ENCODE results near the gene SRGAP3.

SRGAP3 gene

DNA sequence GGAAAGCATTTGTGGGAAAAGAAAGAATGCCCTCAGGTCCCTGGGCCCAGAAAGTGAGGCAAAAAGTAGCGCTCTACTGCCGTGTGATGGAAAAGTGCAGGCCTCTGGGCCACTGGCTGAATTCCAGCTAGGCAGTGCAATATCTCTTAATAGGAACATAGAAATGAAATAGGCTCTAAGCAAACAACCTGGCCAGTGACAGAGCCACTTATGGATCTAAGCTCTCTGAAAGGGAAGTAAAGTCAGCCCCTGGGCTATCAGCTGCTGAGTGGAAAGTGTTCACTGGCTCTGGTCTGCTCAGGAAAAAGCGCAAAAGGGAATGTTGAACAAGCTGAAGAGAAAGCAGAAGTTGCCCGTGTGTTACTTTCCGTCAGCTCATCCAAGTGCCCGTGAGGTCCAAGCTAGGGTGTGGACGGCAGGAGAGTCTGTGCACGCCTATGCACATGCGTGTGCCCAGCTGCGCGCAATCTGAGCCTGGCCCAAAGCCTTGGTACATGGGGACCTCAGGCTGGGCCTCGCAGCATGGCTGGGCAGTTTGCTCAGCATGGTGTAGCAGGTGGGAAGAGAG lies 212.2 kb downstream of the SRGAP3 start:
- DNase-seq = no peak

DNA sequence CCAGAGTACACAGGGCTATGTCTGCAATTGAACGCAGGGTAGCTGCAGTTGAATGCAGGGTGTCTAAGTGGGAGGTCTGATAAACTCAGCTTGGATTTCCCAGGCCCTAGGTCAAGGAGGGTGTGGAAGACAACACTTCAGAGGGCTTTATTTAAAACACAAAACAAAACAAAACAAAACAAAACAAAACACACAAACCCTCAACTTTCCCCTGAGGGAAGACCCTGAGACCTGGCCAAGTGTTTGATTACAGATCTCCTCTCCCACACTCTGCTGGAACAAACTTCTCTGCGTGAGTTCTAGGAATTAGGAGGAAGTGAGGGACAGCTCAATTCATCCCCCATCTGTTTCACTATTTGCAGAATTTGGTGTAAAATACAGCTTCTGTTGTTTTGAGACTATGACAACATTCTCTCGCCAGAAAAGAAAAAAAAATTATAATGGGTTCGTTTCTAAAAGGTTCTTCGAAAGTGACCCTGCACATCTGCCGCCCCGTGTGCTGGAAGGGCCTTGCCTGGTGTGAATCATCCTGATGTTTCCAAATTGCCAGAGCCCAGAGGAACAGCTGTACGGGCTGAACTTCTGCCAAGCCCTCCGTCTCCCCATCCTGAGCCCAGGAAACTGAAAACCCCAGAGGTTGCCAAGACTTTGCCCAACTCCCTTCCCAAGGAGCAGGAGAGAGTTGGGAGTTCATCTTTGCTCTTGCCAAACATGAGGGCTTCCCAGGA lies 212.9 kb downstream of the SRGAP3 start:
- DNase-seq = no peak

DNA sequence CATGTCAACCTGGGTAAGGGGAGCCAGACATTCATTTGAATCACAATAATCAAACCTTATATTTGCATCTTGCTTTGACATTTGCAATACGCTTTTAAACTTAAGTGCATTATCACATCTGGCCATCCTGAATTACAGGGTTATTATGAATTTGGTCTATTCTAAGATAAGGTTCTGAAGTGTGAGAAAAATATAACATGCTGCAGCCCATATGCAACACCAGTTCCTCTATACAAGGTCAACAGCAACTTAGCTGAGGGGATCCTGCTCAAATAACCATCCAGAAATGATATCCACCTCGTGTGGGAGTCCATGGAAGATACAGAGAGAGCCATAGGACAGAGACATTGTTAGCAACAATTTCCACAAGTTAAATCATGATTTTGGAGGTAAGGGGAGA lies 213.5 kb downstream of the SRGAP3 start:
- no peak for DNase-seq

DNA sequence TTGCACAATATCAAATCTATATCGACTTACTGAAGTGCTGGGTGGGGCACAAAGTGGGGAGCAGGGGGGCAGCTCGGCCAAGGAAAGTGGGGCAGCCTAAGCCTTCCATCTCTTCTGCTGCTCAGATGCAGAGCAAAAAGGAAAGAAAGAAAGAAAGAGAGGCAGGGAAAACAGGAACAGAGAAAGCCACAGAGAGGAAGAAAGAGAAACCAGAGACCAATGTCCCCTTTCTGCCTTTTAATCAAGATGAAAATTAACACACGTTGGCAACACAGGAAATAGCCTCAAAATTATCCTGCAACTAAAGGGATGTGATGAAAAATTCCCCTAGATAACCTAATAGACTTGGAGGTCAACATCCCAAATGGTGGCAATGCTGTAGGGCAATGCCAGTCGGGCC lies 214.0 kb downstream of the SRGAP3 start:
- no peak for DNase-seq

DNA sequence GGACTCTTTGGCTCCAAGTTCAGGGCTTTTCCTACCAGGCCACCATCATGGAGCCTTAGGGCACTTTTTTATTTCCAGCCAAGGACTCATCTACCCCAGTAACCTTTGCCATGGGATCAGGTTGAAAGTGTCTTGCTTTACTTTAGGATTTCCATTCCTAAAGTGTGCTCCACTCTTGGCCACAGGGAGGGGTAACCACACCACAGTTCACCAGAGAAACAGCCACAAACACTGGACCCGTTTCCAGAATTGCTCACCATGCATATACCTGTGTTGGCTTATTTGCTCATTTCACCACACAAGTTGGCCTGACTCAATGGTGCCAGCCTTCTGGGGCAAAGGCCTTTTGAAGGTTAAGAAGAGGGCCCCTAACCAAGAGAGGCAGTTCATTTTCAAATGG lies 215.6 kb downstream of the SRGAP3 start:
- no peak for DNase-seq

DNA sequence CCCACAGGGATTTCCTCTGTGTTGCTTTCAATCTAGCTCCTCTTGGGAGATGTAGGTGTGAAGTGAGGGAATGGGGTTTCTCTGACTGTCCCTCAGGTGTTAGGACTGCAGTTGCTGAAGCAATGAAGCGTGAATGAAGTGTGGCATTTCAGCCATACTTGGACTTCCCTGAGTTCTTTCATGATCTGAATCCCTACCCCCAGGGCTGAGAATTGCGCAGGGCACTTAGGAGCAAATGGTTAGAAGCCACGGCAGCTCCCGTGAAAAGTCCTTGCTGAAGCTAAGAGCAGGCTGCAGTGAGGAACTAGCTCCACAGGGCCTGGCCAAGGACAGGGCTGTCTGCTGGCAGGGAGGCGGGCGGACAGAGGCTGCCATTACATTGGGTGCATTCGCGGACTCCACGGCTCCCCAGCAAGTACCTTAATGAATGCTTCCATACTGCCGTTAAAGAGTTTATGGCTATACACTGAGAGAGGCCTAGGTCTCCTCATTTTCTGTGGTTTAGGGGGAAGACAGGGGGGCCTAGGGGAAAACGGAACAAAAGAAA lies 217.1 kb downstream of the SRGAP3 start:
- DNase-seq = no peak

DNA sequence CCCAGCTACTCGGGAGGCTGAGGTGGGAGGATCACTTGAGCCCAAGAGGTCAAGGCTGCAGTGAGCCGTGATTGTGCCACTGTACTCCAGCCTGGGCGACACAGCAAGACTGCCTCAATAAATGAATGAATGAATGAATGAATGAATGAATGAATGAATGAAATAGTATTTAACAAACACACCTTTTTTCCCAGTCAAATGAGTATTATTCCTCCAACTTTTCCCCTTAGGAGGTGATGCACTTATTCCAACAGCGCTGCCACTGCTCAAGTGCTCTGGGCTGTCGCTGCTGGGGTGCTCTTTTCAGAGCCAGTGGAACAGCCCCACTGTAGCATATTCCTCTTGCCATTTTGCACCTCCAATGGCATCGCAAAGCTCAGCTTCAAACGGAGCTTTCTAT lies 219.4 kb downstream of the SRGAP3 start:
- DNase-seq = no peak

DNA sequence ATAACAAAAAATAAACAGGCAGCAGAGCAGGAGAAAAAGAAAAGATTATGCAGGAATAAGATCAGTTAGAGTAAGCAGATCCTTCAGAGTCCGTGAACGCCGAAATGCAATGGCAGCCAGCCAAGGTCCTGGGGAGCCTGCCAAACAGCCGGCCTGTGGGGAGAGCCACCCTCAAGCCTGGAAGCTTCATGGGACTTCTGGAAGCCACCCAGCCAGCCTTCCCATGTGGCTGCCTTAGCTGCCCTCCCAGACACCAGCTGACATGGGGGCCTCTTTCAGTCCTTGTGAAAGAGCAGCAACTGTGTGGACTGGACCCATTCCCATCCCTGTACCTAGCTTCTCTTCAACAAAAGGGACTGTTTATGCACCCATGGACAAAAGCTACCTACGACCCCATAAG lies 221.3 kb downstream of the SRGAP3 start:
- no peak for DNase-seq

DNA sequence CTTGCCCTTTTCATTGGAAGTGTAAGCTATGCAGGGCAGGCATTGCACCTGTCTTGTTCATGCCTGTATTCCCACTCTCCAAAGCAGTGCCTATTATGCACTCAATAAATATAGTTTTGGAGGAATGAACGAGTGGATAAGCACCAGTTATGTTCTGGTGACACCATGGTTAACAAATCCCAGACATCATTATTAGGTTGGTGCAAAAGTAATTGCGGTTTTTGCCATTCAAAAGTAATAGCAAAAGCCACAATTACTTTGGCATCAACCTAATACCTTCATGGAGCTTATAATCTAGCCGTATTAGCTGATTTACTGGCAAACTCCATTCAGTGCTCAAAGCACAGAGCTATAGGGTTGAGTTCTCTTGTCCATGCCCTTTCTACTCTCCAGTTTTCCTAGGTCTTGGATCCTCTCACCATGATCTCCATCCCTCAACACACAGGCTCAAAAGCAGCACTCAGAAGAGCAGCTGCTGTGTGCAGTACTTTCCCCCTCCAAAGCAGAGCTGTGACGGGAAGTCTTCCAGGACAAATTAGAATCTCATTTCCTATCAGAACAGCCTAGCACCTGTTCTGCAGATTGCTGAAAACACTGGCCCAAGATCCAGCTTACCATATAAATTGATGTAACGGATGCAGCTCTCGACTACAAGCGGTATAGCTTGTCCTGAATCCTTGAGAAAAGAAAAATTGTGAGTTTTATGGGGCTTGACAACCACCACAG lies 223.0 kb downstream of the SRGAP3 start:
- no peak for DNase-seq

DNA sequence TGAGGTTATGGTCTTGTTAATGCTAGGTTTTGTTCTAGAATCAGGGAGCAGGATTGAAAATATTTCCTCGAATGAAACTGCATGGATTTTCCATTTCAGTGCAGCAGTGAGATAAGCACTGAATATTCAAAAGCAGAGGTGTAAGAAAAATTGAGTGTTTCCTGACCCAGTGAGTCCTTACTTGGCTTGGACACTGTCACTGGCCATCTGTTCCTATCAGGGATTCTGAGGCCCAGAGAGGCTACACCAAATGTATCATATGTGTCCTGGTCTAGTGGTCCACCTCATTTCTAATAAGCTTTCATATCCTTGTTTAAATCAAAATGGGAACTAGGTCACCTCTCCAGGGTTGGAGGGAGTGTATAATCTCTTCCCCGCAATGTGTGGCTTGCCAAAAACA lies 225.1 kb downstream of the SRGAP3 start:
- no peak for DNase-seq

DNA sequence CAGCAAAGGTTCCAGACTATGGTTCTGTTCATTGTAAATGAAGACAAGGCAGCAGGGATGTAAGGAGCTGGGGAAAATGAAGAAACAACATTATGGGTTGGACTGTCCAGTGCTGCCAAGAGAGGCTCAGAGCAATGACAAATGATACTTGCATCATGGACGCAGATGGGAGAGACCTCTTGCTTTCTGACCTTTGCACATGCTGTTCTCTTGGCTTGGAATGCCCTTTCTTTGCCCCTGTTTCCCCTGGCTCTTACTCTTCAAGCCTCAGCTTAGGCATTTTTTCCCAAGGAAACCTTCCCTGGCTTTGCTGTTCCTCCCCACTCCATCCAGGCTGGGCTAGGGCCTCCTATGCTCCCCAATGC lies 226.2 kb downstream of the SRGAP3 start:
- DNase-seq = no peak

DNA sequence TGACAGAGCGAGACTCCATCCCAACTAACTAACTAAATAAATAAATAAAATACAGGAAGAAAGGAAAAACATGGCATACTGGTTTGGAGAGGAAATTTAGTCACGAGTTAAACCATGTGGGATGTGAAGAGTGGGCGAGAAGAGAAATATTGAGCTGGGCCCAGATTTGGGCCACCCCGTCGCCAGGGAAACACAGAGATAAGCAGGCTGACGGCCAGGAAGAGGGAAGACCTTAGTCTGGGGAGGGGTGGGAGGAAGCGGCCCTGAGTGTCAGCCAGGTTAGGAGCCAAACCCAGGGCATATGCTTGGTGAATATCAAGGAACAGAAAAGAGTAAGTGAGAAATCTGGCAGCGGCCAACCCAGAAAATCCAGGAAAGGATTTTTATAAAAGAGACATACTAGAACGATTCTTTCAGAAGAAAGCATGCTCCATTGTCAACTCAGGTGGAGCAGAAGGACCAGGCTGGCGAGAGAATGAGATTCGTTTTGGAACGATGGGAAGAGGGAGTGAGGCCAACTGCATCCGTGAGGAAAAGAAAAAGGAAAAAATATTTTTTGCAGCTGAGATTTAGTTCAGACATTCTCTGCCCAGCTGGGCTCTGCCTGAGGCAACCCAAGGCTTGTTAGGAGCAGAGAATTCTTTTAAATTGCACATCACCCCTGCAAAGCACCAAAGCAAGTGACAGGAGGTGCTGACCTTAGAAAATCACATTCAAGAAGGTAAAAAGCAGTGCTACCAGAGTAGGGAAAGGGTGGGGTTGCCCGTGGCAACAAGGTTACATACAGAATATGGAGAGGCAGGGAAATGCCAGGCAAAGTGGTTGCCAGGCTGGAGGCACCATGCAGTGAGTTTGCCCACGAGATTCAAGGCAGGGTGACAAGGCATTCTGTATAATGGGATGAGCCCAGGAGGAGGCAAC lies 226.9 kb downstream of the SRGAP3 start:
- DNase-seq = no peak

DNA sequence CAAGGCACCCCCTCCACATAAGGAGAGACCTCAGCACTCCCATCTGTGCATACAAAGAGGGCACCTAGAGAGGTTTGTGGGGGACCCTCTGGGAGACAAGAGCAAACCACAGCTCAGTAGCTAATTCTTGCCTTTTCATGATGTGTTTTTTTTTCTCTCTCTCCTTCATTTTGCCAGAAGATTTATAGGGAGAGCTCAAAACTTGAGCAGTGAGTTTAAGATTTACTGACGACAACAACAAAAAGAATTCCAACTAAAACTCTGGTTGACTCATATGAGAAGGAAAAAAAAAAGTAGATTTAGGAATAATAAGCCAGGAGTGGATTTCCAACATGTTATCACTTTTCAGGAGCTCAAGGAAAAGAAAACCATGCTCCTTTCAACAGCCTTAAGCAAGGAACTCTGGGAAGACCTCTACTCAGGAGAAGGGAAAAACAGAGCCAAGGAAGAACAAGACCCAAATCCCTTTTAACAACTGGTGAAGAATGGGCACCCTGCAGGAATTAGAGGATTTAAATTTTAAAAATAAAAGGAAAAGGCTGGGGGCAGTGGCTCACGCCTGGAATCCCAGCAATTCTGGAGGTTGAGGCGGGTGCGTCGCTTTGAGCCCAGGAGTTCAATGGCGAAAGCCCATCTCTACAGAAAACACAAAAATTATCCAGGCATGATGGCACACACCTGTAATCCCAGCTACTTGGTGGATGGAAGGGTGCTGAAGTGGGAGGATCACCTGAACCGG lies 228.0 kb downstream of the SRGAP3 start:
- no peak for DNase-seq

DNA sequence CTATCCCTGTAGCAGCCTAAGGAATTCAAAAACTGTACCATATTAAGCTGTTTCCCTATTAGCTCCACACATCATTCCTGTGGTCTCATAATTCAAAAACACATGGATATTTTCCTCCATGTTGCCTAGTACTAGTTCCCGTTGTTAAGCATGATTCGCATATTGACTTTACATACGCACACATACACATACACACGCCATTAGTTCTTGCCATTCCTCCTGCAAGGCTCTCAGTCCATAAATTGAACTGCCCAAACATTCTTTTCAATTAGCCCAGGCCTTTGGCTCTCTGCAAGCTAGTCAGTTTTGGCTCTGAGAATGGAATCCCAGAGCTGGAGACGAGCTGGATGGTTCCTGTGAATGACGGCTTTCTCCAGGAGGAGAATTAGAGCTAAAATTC lies 229.0 kb downstream of the SRGAP3 start:
- no peak for DNase-seq

DNA sequence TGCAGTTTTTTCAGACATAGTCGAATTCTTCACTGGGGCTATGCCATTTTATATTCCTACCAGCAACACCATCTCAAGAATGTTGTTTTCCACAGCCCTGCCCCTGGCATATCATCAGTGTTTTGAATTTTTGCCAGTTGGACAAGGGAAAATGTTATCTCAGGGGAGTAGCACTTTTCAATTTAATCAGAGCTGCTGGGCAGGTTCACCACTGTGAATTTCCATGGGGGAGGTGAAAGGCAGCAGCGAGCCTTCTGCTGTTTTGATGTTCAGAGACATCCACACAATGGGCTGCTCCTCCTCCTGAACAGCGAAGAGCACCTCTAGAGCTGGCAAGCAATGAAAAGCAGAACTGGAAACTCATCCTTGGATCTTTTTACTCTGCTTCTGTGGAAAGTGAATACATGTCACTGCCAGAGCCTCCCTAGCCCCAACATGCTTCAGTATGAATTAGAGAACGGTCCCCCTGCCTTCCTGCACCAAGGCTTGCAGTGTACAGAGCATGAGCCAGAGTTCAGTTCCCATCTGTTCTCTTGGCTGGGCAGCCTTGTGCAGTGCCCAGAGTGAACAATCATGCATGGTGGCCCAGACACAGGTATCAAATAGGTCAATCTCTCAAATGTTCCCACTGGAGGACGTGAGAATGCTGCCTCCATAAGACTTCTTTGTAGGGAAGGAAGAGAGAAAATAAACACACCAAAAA lies 230.0 kb downstream of the SRGAP3 start:
- DNase-seq = no peak

DNA sequence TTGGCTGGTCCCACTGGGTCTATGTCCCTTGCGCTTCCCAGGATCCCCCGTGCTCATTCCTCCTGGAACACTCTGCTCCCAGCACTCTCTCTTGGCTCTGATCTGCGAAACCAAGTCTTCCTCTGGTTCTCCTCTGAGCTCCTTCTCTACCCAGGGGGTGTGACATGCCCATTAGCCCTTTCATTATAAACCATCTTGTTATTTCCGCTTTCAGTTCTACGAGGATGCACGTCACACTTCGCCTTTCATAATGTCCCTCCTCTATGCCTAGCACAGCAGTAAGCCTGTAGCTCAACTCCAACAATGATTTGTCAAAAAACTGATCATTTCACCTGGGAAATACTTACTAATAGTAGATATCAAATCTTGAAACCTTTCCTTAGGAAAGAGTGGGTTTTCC lies 234.2 kb downstream of the SRGAP3 start:
- no peak for DNase-seq

DNA sequence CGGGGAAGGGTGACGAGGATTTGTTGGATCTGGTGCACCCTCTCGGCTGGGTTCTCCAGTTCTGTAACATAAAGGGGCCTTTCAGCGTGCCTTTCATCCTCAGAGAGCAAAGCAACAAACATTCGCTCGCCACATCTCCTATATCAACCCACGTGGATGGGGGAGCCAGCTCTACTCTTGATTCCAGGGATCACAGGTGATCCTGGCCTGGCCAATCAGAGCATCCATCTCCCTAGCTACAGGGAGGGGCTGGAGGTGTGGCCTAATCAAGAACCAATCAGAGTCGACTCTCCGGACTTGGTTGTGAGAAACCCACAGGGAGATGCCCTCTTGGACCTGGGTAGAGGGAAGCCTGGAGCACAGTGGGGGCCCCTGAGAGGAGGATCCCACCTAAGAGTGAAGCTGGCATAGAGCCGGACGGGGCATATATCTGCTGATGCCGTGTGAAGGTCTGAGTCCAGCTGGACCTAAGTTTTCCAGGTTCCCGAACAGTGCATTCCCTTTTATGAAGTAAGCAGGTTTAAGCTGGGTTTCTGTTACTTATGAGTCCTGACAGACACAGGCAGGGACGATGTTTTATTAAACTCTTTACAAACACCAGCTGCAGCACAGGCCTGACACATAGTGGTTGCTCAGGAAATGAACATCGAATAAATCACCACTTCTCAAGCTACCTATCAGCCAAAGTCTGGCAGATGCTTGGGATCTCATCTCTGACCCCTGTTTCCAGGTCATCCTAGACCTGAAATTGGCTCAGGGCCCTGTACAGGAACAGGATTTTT lies 235.5 kb downstream of the SRGAP3 start:
- DNase-seq = no peak

DNA sequence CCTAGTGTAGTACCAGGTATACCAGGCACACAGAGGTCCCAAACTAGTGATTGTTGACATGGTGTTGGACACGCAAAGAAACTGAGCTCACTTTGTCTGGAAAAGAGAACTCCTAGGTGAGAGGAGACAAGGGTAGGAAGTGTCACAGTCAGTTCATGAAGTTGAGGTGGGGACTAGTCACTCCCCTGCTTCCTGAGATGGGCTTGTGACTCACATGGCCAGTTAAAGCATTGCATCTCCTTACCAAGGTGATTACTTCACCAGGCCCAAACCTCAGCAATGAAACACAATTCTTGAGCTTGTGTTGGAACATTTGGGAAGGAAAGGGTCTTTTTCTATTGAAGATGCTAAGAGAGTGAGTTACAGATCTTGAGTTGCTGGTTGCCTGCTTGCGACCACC lies 236.9 kb downstream of the SRGAP3 start:
- DNase-seq = no peak

DNA sequence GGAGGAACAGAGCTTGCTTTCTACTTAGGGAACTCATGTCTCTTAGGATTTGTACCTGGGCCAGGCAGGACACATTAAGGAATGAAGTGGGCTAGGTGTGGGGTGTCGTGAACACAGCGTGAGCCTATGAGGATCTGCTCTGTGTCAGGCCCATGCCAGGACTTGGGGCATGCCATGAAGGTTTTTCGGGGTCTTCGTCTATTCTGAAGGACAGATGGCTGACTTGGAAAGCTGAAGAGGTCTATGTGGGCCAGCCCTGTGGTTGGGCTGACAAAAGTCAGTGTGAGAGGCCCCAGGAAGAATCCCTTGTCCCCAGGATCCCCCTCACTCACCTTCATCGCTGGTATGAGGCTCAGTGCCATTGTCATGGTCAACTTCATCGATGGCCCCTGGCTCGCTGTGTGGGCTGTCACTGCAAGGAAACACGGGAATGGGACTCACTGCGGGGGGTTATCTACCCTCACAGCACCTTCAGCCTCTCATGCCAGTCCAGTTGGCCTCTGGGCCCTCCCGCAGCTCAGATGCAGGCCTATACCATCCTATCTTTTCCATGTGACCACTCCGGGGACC lies 239.4 kb downstream of the SRGAP3 start:
- no peak for DNase-seq

DNA sequence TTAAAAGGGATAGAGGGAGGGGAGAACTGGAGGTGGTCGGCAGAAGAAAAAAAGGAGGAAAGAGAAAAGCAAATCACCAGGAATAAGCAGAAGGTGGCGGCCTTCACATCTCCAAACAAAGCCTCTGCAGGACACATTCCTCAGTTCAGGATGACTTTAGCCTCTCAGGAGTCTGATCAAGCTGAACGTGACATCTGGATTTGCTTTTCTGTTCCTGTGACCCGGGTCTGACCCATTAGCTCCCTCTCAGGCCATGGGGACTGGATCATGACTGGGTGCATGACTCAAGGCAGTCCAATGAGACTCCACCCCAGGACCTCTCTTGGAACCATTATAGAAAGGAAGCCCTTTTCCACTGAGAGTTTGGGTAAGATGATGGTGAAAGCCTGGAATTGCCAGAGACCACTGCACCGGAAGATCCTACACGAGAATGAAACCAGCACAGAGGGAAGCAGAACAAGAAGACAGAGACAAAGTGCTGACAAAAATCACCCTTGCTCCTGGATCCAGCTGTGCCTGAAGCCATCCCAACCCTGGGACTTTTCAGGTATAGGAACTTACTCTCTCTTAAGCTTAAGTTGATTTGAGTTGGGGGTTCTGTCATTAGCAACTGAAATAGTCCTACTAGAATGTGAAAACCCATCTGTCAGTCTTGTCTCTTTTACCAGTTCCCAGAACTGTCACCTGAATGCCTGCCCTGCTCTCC lies 240.7 kb downstream of the SRGAP3 start:
- no peak for DNase-seq

All from CD4-positive, alpha-beta T cell treated with Interleukin-6 for 4 hours (primary cell).